Fibroblast of skin of right quadriceps (primary cell): ENCODE data around the gene KIF3A.
A peak's percentile ranks its signal among the peaks of the same experiment; 100 is the strongest.

ENCODE experiments used
- DNase-seq: peaks from one replicate; pipeline ENCODE4 v3.0.0-alpha.2; 2013

KIF3A gene

GRCh38 chr5:132675936-132676689 lies 61.2 kb downstream of the KIF3A start:
- no peak for DNase-seq

GRCh38 chr5:132674671-132675506 lies 62.5 kb downstream of the KIF3A start:
- peak; percentile 97 for DNase-seq

- DNase-seq: no peak
Measured at GRCh38 chr5:132673939-132674630, 63.3 kb downstream of the KIF3A start, which contains the start of gene IL4. IL4 (plus strand) TSS chr5:132673989; CDS start chr5:132674051, 62 bp downstream.

GRCh38 chr5:132673488-132673887 lies 63.9 kb downstream of the KIF3A start:
- DNase-seq: no peak

- DNase-seq: no peak
Measured at GRCh38 chr5:132671000-132671399, 66.3 kb downstream of the KIF3A start.

GRCh38 chr5:132669966-132670882 lies 67.1 kb downstream of the KIF3A start:
- no peak for DNase-seq

- DNase-seq: no peak
Measured at GRCh38 chr5:132669455-132669820, 67.9 kb downstream of the KIF3A start.

GRCh38 chr5:132668706-132669454 lies 68.5 kb downstream of the KIF3A start:
- DNase-seq: no peak

GRCh38 chr5:132667761-132668705 lies 69.3 kb downstream of the KIF3A start:
- no peak for DNase-seq

GRCh38 chr5:132667309-132667708 lies 70.0 kb downstream of the KIF3A start:
- DNase-seq: no peak

- no peak for DNase-seq
Measured at GRCh38 chr5:132666310-132667123, 70.8 kb downstream of the KIF3A start.

GRCh38 chr5:132665574-132666080 lies 71.7 kb downstream of the KIF3A start:
- DNase-seq: no peak

GRCh38 chr5:132664696-132665209 lies 72.6 kb downstream of the KIF3A start:
- no peak for DNase-seq

- DNase-seq: no peak
Measured at GRCh38 chr5:132663771-132664695, 73.3 kb downstream of the KIF3A start.

- DNase-seq: peak; percentile 8
Measured at GRCh38 chr5:132662925-132663770, 74.2 kb downstream of the KIF3A start.

- no peak for DNase-seq
Measured at GRCh38 chr5:132662004-132662401, 75.3 kb downstream of the KIF3A start.
